Activated naive CD4-positive, alpha-beta T cell treated with Interleukin-2 at 50 U/mL for 16 hours (primary cell): ENCODE measurements around the gene LRCH3.
"Not testable (repeated sequence)": the region's sequence is repeated elsewhere in the genome, so short reads cannot be mapped to it uniquely, and the experiment has no call there.

Source experiments
- DNase-seq: peaks from one replicate; pipeline ENCODE4 v3.0.0-alpha.2; 2020

LRCH3 gene

DNA sequence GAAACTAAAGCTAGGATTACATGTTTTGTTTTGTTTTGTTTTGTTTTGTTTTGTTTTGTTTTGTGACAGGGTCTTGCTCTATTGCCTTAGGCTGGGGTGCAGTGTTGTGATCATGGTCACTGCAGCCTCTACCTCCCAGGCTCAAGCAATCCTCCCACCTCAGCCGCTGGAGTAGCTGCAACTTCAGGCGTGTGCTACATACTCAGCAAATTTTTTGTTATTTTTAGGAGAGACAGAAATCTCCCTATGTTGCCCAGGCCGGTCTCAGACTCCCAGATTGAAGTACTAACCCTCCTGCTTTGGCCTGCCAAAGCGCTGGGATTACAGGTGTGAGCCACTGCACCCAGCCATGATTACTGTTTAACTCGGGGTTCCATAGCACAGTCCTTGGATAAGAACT, 50.7 kb downstream of the LRCH3 start:
- DNase-seq = no peak

DNA sequence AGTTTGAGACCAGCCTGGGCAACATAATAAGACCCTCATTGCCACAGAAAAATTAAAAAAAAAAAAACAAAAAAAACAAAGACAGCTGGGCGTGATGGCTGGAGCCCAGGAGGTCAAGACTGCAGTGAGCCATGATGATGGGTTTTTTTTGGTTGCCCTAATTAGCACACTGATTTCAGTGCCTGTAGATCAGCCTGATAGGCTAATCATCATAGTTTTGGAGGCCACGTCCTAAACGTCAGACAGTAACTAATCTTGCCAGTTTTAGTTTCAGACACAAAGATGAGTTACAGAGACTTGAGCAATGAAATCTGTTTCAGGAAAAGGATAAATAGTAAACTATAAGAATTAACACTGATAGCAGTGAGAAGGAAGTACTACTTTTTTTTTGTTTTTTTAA, 55.4 kb downstream of the LRCH3 start:
- no peak for DNase-seq

DNA sequence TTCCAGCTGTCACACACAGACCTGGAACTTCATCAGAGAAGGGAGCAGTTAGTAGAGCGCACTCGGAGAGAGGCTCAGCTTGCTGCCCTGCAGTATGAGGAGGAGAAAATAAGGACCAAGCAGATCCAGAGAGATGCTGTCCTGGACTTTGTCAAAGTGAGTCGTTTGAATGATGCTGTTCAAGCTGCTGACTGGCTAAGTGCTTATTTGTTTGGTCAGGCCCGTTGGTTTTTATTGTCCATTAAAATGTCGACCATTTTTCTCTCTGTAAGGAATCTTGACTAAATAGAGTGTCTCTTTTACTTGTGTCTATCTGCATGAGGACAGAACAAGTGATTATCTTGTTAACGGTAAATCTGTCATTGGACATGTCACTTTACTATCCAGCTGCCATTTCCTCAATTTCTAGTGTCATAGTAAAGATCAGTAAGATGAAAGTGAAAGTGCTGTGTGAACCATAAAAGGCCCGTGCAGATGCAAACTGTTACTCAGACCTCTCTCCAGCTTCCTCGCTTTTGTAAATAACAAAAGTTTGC, 56.9 kb downstream of the LRCH3 start:
- DNase-seq = no peak

DNA sequence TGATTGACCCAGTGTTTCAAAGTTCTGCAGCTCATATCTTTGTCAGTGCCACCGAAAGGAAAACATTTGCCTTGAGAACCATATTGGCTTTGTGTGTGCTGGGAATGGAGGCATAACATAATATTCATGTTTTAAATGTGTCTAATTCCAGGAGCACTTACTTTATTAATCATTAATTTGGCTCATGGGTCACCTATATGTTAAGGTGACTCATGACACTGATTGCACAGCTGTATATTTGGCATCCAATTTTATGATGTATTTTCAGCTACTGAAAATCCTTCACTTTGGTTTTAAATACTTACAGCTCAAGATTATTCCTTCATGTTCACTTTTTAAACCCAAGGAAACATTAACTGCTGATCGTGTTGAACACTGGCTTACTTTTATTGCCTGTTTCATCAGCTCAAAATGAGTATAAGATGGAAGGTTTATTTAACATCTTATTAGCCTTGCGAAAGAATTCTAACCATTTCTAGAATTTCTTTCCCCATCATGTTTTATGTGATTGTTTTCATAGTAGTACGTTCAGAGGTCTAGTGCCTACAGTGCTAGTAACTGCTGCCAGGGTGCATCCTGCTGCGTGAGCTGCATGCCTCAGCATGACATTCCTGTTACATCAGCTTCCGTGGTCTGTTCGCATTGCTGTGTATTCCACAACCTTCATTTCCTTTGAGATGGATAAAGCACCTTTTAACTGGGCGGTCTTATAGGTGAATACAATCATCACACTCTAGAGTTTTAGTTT, 63.7 kb downstream of the LRCH3 start:
- DNase-seq = no peak

DNA sequence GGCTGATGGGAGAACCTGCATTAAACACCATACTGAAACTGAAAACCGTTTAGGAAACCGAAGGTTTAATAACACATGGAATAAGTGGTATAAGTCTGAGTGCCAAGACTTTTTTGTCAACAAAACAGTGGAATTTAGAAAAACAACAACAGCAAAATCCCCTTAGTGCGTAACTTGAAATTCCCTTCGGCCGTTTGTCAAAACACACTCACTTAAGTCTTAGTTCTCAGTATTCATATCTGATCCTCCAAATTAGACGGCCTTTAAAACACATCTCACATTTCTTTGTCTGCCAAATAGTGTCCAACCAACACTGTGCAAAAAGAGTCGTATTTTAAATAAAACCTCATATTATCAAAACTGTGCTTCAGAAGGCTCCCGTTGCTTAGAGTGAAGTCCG, 64.5 kb downstream of the LRCH3 start:
- DNase-seq = no peak

DNA sequence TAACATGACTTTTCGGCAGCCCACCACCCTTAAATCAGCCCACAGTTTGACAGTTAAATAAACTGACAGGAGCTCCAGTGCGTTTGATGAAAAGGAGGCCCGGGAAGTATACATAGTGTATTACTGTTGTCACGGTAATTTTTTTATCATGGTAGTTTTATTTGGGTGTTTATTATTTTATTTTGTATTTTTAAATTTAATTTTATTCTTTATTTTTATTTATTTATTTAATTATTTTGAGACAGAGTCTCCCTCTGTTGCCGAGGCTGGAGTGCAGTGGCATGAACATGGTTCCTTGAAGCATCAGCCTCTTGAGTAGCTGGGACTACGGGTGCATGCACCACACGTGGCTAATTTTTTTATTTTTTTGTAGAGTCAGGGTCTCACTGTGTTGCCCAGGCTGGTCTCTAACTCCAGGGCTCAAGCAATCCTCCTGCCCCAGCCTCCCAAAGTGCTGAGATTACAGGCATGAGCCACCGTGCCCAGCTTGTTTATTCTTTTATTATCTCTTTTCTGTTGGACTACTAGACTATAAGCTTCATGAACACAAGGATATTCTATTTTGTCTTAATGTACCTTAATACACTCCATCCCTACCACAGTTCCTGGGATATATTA, 65.3 kb downstream of the LRCH3 start:
- DNase-seq = no peak

DNA sequence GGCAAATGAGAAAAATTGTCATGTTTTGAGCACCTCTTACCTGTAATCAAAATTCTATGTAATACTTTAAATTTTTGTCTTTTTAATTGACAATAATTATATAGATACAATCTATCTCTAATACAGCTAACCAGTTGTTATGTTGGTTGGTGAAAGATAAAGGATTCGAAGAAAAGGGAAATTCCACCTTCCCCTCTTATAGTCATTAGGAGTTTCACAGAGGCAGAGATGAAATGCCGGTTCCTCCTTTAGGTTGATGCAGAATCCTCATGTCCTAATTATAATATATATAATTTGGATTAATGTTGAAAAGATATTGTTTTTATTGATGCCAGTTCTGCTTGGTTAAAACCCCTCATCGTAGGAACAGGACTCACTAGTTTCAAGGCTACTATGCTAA, 67.1 kb downstream of the LRCH3 start:
- DNase-seq = no peak

DNA sequence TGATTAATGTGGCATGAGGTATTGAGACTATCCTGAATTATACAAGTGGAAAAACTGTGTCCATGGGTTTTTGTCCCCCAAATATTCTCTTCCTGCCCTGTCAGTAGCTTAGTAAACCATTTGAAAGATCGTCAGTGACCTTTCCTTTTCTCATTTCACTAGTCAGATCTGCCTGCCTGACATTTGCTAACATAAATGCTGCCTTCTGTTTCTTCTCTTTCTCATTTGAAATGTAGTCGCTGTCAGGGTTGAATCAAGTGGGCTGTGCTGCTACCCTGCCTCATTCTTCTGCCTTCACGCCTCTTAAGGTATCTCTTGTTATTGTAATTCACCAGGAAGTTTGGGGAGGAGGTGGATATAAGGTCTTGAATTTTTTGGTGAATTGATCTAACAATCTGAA, 67.5 kb downstream of the LRCH3 start:
- DNase-seq = no peak

DNA sequence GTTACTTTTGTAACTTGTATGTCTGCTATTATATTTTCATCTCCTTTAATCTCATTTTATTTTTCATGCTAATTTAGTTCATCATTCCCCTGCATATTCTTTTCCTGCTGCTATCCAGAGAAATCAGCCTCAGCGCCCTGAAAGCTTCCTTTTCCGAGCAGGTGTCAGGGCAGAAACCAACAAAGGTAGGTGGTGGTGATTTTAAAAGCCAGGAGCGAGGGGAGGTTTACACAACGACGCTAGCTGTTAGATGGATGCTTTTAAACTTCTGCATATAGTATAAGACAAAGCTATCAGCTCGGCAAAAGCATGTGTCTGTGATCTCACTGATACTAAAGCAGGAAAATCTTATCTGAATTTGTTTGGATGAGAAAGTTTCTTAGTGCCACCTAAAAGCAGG, 75.0 kb downstream of the LRCH3 start:
- no peak for DNase-seq

DNA sequence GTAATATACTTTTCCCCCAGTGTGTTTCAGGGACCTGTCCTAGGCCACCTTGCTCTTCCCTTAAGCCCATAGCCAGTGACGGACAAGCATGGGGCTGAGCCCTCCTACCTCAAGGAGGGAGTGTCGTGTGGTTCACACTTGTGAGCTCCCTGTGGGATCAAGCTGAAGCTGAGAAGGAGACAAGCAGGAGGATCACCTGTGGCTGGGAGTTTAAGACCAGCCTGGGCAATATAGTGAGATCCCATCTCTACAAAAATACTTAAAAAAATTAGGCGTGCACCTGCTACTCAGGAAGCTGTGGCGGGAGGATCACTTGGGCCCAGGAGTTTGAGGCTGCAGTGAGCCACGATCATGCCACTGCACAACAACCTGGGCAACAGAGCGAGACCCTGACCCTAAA, 82.3 kb downstream of the LRCH3 start:
- DNase-seq = no peak

DNA sequence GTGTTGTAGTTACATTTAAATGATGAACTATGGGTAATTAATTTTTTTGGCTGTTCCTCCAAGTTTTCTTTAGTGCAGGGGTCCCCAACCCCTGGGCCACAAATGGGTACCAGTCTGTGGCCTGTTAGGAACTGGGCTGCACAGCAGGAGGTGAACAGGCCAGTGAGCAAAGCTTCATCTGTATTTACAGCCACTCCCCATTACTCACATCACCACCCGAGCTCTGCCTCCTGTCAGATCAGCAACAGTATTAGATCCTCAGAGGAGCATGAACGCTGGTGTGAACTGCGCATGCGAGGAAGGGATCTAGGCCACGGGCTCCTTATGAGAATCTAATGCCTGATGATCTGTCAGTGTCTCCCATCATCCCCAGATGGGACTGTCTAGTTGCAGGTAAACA, 83.0 kb downstream of the LRCH3 start:
- DNase-seq = no peak

DNA sequence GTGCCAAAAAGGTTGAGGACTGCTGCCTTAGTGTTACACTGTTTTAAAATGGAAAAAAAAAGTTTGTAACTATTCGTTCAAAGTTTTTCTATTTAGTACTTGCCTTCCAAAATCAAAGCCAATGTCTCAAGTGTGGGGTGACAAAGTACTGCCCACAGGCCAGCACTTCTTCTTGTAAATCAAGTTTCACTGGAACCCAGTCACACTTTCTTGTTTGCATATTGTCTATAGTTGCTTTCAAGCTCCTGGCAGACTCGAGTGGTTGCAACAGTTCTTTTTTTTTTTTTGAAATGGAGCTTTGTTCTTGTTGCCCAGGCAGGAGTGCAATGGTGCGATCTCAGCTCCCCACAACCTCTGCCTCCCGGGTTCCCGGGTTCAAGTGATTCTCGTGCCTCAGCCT, 83.6 kb downstream of the LRCH3 start:
- no peak for DNase-seq

DNA sequence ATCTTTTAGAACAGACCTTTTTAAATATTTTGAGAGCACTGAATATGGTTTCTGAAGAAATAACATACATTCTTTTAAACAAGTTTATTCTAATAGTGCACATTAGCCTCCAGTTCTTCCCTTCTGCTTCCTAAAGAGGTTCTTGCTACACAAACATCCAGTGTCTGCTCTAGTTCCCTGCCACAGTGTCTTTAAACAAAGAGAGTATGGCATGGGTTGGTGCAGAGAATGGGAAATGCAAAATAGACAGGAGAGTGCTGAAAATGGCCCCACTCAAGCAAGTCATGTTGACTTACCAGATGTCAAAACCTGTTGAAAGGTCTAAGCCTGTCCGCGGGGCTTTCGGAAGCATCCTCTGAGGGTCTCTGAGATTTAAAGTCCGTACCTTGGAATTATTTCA, 86.8 kb downstream of the LRCH3 start:
- no peak for DNase-seq

DNA sequence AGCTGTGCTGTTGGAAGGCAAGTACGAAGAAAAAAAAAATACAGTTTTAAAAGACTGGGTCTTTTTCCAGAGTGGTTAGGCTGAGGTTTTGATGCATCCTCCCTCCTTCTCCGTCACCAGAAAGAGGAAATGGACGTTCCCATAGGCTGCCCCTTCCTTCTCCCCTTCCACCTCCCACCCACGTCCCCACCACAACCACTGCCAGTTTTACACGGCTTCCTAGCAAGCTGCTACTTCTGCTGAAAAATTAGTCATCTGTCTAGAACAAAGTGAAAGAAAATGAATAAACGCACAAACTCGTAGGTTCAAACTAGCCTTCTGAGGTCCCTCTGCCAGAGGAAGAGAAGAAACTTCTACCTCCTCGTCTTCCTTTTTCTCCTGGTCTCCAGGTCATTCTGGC, 87.4 kb downstream of the LRCH3 start:
- peak; percentile 62 for DNase-seq

DNA sequence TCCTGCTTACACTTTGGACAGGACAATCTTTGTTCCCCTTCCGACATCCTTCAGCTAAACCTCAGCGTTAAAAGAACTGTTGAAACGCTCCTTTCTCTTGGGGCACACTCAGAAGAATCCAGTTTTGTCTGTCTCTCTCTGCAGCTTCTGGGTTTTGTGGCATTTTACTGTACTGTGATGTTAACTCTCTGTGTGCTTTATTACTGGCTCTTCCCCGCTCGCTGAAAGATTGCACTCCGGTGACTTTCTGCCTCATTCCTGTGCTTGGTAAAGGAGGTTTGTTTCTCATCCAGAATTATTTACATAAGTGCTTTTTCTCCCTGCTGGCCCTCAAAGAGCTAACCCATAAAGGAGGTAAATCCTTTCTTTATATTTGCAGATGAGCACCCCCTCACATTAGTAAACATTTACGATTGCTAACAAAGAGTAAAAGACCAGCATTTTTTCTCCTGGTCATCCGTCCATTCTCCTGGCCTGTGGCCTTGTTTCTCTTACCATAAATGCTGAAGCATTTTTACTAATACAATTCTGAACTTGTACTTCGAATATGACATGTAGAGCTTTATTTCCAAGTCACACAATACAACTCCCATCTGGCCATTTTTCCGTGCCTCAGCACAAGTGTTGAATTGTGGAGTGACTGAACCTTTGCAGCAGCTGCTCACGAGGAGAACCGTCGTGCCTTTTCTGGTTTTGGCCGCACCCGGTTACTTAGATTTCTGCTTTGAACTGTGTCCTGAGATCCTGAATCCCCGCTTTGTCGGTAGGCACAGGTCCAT, 89.6 kb downstream of the LRCH3 start:
- no peak for DNase-seq

DNA sequence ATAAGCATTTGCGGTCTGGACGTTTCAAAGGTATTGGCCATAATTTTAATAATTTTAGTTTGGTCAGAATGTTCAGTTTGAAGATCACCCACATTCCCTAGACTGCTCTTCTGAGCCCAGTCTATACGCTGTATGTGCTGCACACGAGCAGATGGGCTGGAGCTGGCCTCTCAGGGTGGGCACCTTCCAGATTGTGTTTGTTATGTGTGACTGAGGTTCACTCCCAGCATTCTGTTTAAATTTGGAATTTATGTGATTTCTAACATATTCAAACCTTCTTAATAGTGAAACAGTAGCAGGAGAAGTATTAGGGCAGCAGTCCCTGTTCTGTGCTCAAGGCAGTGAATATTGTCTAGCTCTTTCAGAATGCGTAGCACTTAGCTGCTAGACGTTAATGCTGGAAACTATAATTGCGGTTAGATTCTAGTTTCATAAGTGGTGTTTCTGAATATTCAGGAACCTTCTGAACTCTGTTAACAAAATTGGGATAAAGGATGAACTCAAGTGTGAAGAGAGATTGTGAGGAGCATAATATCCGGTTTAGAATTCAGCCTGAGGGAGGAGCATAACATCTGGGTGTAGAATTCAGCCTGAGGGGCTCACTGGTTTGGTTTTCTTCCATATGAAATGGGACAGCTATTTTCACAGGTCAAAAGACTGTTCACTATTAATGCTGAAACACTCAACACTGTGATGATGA, 90.4 kb downstream of the LRCH3 start:
- DNase-seq = no peak

DNA sequence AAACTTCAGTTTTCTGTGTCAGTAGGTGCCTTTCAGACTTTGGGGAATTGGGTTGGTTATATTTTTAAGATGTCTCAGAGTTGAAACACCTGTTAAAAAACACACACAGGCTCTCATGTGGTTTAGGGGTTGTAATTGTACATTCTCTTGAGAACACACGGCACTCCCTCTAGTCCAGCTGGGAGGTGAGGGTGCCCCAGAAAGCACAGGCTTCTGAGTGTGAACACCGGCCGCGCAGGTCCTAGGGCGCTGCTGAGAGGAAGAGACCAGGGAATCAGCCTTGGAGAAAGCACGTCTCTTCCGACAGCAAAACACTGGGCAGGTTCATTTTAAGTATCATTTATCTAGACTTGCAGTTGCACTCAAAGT, 90.9 kb downstream of the LRCH3 start:
- DNase-seq = no peak

DNA sequence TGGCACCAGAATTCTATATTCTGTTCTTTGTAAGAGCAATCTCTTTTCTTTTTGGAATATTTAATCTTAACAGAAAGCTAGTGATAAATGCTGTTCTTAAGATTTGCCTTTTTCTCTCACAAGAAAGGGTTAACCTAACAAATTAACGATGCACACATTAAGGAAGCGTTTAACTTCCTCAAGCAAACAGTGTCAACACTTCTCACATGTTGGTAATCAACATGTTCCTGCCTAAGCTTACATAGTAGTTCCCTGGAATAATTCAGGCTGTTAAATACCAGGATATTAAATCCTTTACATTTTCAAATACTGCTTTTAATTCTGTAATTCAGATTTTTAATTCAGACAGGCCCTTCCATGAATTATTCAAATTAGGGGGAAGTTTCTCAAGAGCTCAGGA, 91.5 kb downstream of the LRCH3 start:
- DNase-seq = no peak

DNA sequence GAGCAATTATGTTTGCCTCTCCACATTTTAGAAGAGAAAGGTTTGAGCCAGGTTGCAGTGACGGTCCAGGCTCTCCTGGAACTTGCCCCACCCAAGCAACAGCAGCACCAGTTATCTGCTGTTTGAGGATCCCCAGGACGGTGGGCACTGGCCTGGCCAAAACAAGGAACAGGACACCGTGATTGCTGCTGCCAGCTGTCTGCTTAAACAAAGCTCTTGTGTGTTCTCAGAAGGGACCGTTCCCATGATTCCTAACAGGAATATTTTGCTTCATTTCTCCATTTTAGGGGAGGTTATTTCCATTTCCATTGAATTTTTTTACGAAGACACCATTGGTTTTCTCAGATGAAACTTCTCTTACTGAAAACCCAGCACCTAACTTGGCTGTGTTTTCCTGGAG, 92.5 kb downstream of the LRCH3 start:
- DNase-seq = no peak

DNA sequence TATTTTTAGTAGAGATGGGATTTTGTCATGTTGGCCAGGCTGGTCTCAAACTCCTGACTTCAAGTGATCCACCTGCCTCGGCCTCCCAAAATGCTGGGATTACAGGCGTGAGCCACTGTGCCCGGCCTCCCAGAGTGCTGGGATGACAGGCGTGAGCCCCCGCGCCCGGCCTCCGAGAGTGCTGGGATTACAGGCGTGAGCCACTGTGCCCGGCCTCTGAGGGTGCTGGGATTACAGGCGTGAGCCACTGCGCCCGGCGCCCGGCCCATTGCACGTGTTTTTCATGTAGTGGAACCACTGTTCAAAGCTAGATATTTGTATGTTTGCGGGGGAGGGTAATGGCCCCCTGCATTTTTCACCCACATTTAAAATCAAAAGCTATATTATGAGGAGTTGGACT, 93.3 kb downstream of the LRCH3 start:
- DNase-seq = not testable (repeated sequence)

DNA sequence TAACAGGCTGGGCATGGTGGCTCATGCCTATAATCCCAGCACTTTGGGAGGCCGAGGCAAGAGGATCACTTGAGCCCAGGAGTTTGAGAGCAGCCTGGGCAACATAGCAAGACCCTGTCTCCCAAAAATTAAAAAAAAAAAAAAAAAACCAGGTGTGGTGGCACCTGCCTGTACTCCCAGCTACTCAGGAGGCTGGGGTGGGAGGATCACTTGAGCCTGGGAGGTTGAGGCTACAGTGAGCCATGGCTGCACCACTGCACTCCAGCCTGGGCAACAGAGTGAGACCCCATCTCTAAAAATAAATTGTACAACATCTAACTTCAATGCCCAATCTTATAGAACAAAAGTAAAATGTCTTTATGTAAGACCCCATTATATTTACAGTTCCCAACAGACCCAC, 95.0 kb downstream of the LRCH3 start:
- DNase-seq = not testable (repeated sequence)

DNA sequence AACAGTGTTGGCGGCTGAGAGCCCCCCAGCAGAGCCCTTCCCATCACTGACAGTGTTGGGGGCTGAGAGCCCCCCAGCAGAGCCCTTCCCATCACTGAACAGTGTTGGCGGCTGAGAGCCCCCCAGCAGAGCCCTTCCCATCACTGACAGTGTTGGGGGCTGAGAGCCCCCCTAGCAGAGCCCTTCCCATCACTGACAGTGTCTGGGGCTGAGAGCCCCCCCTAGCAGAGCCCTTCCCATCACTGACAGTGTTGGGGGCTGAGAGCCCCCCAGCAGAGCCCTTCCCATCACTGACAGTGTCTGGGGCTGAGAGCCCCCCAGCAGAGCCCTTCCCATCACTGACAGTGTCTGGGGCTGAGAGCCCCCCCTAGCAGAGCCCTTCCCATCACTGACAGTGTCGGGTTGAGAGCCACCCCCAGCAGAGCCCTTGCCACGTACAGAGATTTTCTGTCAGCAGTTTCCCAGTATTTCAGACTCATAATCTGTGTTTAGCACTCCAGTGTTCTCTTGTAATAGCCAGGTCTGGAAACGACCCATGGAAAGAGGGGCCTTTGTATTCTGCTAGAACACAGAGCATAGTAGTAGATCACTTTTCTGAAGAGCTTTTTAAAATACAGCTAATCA, 96.5 kb downstream of the LRCH3 start:
- DNase-seq = not testable (repeated sequence)

DNA sequence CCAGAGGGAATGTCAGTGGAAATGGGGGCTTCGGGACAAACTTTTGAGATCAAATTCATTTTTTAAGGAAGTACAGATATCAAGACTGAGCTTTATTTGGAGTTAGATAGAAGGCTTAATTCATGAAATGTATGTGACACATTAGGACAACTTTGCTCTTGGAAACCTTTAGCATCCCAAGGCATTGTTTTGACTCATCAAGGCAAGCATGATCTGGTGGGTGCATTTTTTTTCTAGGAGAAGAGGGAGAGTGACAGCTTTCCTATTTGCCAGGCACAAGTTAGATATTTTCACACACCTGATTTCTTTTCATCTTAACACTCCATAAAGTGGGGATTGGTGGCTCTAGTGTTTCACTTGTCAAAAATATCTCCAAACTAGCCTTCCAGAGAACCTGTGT, 97.5 kb downstream of the LRCH3 start:
- no peak for DNase-seq
